B cell (primary cell): ENCODE data around the gene CFAP251. TPM values are rescaled to one million over a fixed set of nuclear protein-coding genes. Genes with fewer than 3 reads are reported as not detected.

Source experiments
- ATAC-seq: fragments of 200-7000 bp; cut with Tn5 transposase; one replicate; pipeline ENCODE4 v1.10.0; 2021; ENCODE audit warnings: low read depth, mild to moderate bottlenecking, moderate number of reproducible peaks, moderate library complexity
- CTCF ChIA-PET: fragments of 350-600 bp; sonication (Branson Sonifier 250); formaldehyde crosslinking; loops from one replicate; lab custom pipeline; 2021; ENCODE audit warnings: antibody characterized with exemption, inconsistent platforms; lab: Charles Lee
- POLR2A ChIA-PET: fragments of 350-600 bp; sonication (Branson Sonifier 250); formaldehyde crosslinking; loops from one replicate; lab custom pipeline; 2021; ENCODE audit warnings: antibody characterized with exemption; lab: Charles Lee
- DNase-seq: peaks from one replicate; pipeline ENCODE4 v3.0.0; 2013
- H2AFZ ChIP-seq: 2 replicates; pipeline ENCODE4 v1.6.1; 2012; ENCODE audit warnings: mild to moderate bottlenecking, low read depth, low read length; ENCODE audit not compliant: insufficient read depth, poor library complexity, severe bottlenecking
- H3K27ac ChIP-seq, 2 donors: 1 replicate in 1 of 2; 2 replicates in 1 of 2; pipeline ENCODE4 v1.5.1; 2012 to 2013; ENCODE audit warnings: low read length in 2 of 2, mild to moderate bottlenecking in 2 of 2, moderate library complexity in 1 of 2
- H3K27me3 ChIP-seq, 4 experiments: fragments of 200-600 bp in 1 of 4; sonication (generic) in 1 of 4; replicated peaks in 1 of 4; 1 replicate in 2 of 4; 2 replicates in 2 of 4; pipeline versions ENCODE4 v1.6.1 to v1.7.0; 2013 to 2016; ENCODE audit warnings: low read length in 3 of 4, mild to moderate bottlenecking in 2 of 4, mixed read lengths in 1 of 4, moderate library complexity in 1 of 4; ENCODE audit not compliant: insufficient read depth in 4 of 4, control insufficient read depth in 3 of 4; ENCODE audit errors: control extremely low read depth in 1 of 4
- H3K36me3 ChIP-seq, 2 experiments: replicated peaks in 1 of 2; 1 replicate in 1 of 2; 2 replicates in 1 of 2; pipeline versions ENCODE4 v1.6.1 to v1.7.1; 2013; ENCODE audit warnings: low read length in 1 of 2; ENCODE audit not compliant: insufficient read depth in 2 of 2, control insufficient read depth in 1 of 2; ENCODE audit errors: control extremely low read depth in 1 of 2, extremely low read depth in 1 of 2
- H3K4me1 ChIP-seq, 2 donors: fragments of 200-600 bp in 1 of 2; sonication (generic) in 1 of 2; 1 replicate in 1 of 2; 2 replicates in 1 of 2; pipeline versions ENCODE4 v1.5.1 to v1.6.1; 2013 to 2017; ENCODE audit warnings: low read length in 2 of 2; ENCODE audit not compliant: control insufficient read depth in 2 of 2, insufficient read depth in 2 of 2
- H3K4me2 ChIP-seq: replicated peaks from 2 replicates; pipeline ENCODE3; 2012; ENCODE audit warnings: mild to moderate bottlenecking, low read depth, low read length; ENCODE audit not compliant: poor library complexity, severe bottlenecking
- H3K4me3 ChIP-seq, 5 experiments: fragments of 200-600 bp in 1 of 5; sonication (generic) in 1 of 5; 1 replicate in 3 of 5; 2 replicates in 2 of 5; pipeline versions ENCODE4 v1.5.1 to v1.7.0; 2011 to 2016; ENCODE audit warnings: low read length in 4 of 5, mild to moderate bottlenecking in 4 of 5, low read depth in 2 of 5, control low read depth in 1 of 5, moderate library complexity in 1 of 5; ENCODE audit not compliant: insufficient read depth in 1 of 5; ENCODE audit errors: control extremely low read depth in 1 of 5, extremely low read depth in 1 of 5
- H3K79me2 ChIP-seq: fragments of 200-600 bp; sonication (generic); one replicate; pipeline ENCODE4 v1.6.0; 2016; ENCODE audit warnings: low read length; ENCODE audit not compliant: control insufficient read depth, insufficient read depth
- H3K9ac ChIP-seq: fragments of 200-600 bp; sonication (generic); 2 replicates; pipeline ENCODE4 v1.6.1; 2017; ENCODE audit warnings: mild to moderate bottlenecking, low read length, moderate library complexity
- H3K9me3 ChIP-seq, 3 donors: one replicate each; pipeline versions ENCODE4 v1.6.1 to v1.7.1; 2013; ENCODE audit warnings: low read length in 2 of 3; ENCODE audit not compliant: control insufficient read depth in 2 of 3, insufficient read depth in 1 of 3; ENCODE audit errors: control extremely low read depth in 1 of 3
- H4K20me1 ChIP-seq: 2 replicates; pipeline ENCODE4 v1.6.0; 2012; ENCODE audit warnings: mild to moderate bottlenecking, low read length; ENCODE audit not compliant: insufficient read depth, control insufficient read depth, poor library complexity, severe bottlenecking
- H3K27ac Mint-ChIP-seq: one replicate; pipeline ENCODE4 v1.8.0; 2021; ENCODE audit warnings: mixed read lengths
- H3K27me3 Mint-ChIP-seq: one replicate; pipeline ENCODE4 v1.8.0; 2021; ENCODE audit warnings: mixed read lengths
- H3K4me1 Mint-ChIP-seq: one replicate; pipeline ENCODE4 v1.8.0; 2021; ENCODE audit warnings: mixed read lengths
- H3K4me3 Mint-ChIP-seq: one replicate; pipeline ENCODE4 v1.8.0; 2021; ENCODE audit warnings: mixed read lengths
- H3K9me3 Mint-ChIP-seq: one replicate; pipeline ENCODE4 v1.8.0; 2022; ENCODE audit warnings: mixed read lengths; ENCODE audit not compliant: insufficient read depth
- CTCF ChIP-seq: fragments of 200-600 bp; IDR thresholded peaks from one replicate; pipeline ENCODE4 v1.8.0; 2022; ENCODE audit warnings: antibody characterized with exemption, mild to moderate bottlenecking
- EZH2 ChIP-seq: IDR thresholded peaks from 2 replicates; pipeline ENCODE4 v1.6.1; 2012; ENCODE audit warnings: borderline replicate concordance, low read depth, mild to moderate bottlenecking, moderate library complexity, low read length; ENCODE audit not compliant: insufficient read depth, poor library complexity, severe bottlenecking
- WGBS: methylation state at CpG from one replicate; pipeline ENCODE4 v1.1.5; 2013; ENCODE audit warnings: missing lambda C conversion rate; ENCODE audit not compliant: insufficient coverage; 5-methylcytosine and 5-hydroxymethylcytosine counted together
- intact Hi-C: fragments of 100-400 bp; cut with micrococcal nuclease; formaldehyde crosslinking; loops from one replicate; pipeline ENCODE4 v1.10.0; 2022
- polyA plus RNA-seq: library from polyadenylated mRNA; depleted of rRNA; stranded (reverse); fragments of >200 nt; gene quantifications from 2 replicates; pipeline ENCODE4 v1.2.3, GENCODE V29; 2012
- total RNA-seq, 2 donors: library from RNA; stranded (reverse); fragments of 120-200 nt in 1 of 2; gene quantifications; 1 replicate in 1 of 2; 2 replicates in 1 of 2; pipeline versions ENCODE4 v1.2.3 to v1.2.4, GENCODE V29; 2013 to 2022

CFAP251 gene
- total and polyA plus RNA-seq, 2 donors (not counting 1 experiment from before 2014, with no cell fraction given): 0.22 to 1.6 TPM

- Histone ChIP-seq H3K9me3 (peaks cover 0 to 9% (median 0%) of the 10 kb centered on the region in 3 donors), H2AFZ (no peak overlapping the region), H3K36me3 (peaks cover 1 to 15% of the 10 kb centered on the region in 2 experiments), H4K20me1 (peaks cover 88% of the 10 kb centered on the region), H3K9ac (peak overlapping the region; percentile 28), H3K27me3 (no peaks in the 10 kb centered on the region), H3K4me1 (peaks cover 63 to 84% of the 10 kb centered on the region in 2 donors), H3K27ac (peak overlapping the region; percentile 22 to 70), H3K4me3 (no peak overlapping the region), H3K79me2 (peaks cover 96% of the 10 kb centered on the region), H3K4me2 (peak overlapping the region; percentile 56)
- H3K27ac Mint-ChIP-seq: peak overlapping the region; percentile 85
- DNase-seq (no peak), ATAC-seq (no peak)
- ChIA-PET CTCF (interaction anchor here (0.7 to 4.4 kb wide), 10 partner anchors 9 to 112 kb away, joined by 3 to 55 read pairs (median 4); partner anchors contain the start of gene CFAP251), POLR2A (interaction anchor here (1.3 kb wide), 1 partner anchor 9 kb away, joined by 3 read pairs; no protein-coding TSS in a partner anchor)
- 83% methylated on average over 24 of the region's 28 CpGs for WGBS
- peaks cover 68% of the 10 kb centered on the region for H3K4me1 Mint-ChIP-seq
- H3K9me3 Mint-ChIP-seq: no peaks in the 10 kb centered on the region
- H3K4me3 Mint-ChIP-seq: peak overlapping the region; percentile 85
- no peaks in the 10 kb centered on the region for H3K27me3 Mint-ChIP-seq
- TF ChIP-seq EZH2: no peak
- TF ChIP-seq CTCF: no peak
- intact Hi-C loops: loop anchor here (5.0 to 10.0 kb wide), 2 partner anchors 73 to 235 kb away; partner anchors contain the start of gene RHOF
Measured at GRCh38 chr12:122029620-122030423, 111.4 kb downstream of the CFAP251 start.
